Dermis blood vessel endothelial cell (primary cell): ENCODE measurements around the gene SLC48A1. TPM values are rescaled to one million over a fixed set of nuclear protein-coding genes. Genes with fewer than 3 reads are reported as not detected.
A peak's percentile ranks its signal among the peaks of the same experiment; 100 is the strongest.

Experiments
- DNase-seq: peaks from one replicate; pipeline ENCODE4 v3.0.0; 2010
- total RNA-seq: library from RNA; depleted of rRNA; stranded (reverse); fragments of >200 nt; gene quantifications from 2 replicates; pipeline ENCODE4 v1.2.3, GENCODE V29; 2014

SLC48A1 gene
- 19.2 and 22.1 TPM in 2 replicates for total RNA-seq

GRCh38 chr12:47773062-47773857 is at the start of gene SLC48A1:
Gene SLC48A1 (plus strand): TSS chr12:47773238. CDS start chr12:47773305, 67 bp downstream.
- peak; percentile 76 for DNase-seq

DNA sequence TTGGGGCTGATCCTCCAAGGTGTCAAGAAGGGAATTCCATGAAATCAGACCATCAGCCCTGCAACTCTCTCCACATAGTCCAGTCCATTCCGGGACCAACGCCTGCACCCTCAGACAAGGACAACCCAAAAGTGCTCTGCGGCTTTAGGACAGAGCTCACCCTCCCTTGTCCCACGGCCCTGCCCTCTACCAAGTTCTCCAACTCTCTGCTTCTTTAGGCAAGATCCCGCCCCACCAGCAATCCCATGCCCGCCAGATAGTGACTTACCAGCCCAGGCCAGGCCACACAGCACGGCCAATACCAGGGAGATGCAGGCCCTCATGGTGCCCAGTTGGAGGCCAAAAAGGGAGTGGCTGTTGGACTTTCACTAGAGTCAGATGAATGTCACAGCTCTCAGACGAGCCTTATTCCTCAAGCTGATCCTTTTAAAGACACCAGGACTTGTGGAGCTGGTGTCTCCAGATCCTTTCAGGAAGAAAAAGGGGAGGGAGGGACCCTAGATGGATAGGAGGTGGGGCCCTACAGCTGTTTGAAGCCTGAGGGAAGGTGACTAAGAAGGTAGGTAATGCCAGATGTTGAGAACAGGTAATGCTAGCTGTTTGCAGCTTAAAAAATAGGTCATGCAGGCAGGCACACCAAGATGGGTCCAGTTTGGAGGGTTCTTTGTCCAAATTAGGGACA is 47.8 kb upstream of the SLC48A1 start, which contains the start of gene ENDOU:
Gene ENDOU, minus strand, starts transcription at position 400 of the 682 bp plus-strand sequence. Its CDS starts 77 bp downstream, at position 323.
- DNase-seq = no peak

DNA sequence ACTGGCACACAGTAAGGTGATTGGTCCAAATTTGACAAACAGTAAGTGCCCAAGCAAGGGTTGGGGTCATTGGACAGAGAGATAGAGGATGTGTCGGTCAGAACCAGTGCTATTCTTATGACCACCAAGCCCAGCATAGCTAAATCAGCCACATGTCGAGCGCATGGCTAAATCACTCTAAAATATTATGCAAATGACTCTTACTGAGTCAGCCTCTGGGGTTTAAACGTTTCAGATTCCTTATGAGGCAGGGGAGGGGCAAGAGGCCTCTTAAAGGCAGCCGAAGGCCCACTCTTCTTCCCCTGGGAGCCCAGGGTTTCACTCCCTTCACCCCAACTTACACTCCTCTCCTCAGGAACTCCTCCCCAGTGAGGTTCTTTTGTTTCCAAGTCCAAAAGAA is 47.1 kb upstream of the SLC48A1 start:
- no peak for DNase-seq

- DNase-seq = no peak
Observed at GRCh38 chr12:47729233-47729632, 43.8 kb upstream of the SLC48A1 start.

- DNase-seq = no peak
Observed at GRCh38 chr12:47730341-47730744, 42.7 kb upstream of the SLC48A1 start.

- no peak for DNase-seq
Observed at GRCh38 chr12:47731723-47732122, 41.3 kb upstream of the SLC48A1 start.

- DNase-seq = no peak
Observed at GRCh38 chr12:47732504-47732903, 40.5 kb upstream of the SLC48A1 start.

- no peak for DNase-seq
Observed at GRCh38 chr12:47733142-47733541, 39.9 kb upstream of the SLC48A1 start.

DNA sequence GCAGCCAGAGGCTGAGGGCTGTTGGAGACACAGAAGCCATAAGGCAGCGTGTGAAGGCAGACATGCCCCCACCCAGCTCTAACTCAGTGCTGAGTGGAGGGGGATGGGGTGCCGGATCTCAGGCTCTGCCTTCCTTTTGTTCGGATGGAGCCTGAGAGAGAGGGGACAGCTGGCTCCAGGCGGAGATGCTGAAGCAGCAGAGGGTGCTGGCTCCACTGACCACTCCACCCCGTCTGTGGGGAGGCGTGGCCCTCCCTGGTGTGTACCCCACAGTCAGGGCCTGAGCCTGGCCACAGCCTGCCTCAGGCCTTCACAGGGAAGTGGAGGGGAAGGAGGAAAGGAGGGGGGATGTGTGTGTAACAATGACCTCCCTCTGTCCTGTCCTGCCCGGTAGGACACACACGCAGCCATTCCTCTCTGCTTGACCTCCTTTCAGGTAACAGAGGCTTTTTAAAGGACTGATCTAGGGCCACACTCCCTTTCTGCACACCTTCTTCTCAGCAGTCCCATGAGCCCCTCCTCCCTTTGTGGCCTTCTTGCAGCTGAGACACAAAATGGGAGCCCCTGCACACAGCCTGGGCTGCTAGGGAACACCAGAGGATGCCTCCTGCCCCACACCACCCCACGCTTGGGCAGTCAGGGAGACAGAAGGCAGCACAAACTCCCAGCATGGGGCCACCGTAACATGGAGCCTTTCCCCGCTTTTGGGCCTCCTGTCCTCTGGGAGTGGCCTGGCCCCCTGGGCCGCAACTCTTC is 38.1 kb upstream of the SLC48A1 start:
- DNase-seq = no peak

DNA sequence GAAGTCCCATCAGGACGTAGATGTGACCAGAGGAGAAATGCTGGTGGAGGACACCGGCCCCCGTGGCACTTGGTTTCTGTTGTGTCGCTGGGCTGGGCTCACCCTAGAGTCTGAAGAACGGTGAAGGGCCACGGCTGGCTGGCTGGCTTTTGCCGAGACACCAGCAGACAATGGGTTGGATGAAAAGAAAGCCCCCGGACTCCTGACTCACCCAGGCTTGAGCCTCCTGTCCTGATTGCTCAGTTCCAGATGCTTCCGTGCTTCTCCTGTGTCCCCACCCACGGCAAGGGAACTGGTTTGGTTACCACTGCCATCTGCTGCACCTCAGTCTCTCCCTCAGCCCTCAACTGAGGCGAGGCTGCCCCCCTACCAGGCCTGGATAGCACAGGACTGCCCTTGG is 37.4 kb upstream of the SLC48A1 start:
- DNase-seq = peak; percentile 46

GRCh38 chr12:47736216-47736615 is 36.8 kb upstream of the SLC48A1 start:
- no peak for DNase-seq

DNA sequence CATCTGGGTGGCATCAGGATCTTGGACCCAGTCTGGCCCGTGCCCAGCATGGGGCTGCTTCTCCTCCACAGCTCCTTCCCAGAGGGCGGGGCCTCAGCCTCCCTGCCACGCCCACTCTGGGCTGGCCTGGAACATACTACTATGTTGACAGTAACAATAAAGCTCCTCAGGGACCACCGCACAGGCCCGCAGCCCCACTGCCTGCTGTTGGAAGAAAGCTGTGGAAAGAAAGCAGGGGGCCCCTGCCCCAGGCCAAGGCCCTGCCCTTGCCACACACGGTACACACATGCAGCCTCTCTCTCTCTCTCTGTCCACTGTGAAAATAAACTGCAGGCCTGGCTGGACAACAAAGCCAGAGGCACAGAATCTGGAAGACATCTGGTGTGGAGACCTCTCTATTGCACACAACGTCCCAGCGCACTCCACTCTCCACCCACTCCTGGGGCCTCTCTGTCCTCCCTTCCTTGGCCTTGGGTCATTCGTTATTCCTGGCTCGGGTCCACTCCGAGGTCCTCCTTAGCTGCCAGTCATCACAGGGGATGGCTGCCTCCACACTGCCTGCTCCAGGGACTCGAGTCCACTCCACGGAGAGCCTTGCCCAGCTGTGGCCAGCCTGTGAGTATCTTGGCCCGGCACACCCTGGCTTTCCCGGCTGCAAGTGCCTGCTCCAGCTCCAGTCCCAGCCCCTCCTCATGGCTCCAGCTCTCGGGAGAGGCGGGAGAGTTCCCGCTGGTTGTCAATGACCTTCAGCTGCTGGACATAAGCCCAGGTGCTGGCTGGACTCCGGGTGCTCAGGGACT is 36.0 kb upstream of the SLC48A1 start:
- no peak for DNase-seq

DNA sequence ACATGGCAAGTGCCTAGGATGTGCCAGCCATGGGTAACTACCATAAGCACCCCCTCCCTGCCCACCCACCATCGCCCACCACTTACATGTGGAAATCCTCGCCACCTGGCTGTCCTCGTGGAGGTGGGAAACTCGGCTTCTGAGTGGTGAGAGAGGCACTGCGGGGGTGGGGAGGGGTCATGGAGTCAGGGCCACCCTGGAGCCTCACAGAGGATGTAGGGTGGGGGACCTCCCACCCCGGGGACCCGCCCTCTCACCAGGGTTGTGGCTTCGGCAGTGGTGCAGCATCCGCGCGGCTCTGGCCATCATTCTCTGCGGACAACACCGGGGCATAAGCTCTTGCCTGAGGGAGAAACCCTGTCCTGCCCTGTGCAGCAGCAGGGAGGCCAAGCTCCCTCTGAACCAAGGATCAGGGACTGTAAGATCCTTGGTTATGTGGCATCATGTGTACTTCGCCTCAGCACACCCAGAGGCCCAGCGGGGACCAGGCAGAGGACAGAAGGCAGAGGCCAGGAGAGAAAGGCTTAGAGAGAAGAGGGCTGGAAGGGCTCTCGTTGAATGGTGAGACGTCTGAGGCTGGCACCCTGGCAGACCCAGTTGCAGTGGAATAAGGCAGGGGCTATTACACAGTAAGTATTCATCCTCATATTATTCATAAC is 35.0 kb upstream of the SLC48A1 start:
- DNase-seq = no peak

GRCh38 chr12:47739297-47739696 is 33.7 kb upstream of the SLC48A1 start:
- no peak for DNase-seq

- peak; percentile 44 for DNase-seq
Observed at GRCh38 chr12:47739979-47740378, 33.1 kb upstream of the SLC48A1 start.

GRCh38 chr12:47740606-47741339 is 32.3 kb upstream of the SLC48A1 start:
- no peak for DNase-seq

DNA sequence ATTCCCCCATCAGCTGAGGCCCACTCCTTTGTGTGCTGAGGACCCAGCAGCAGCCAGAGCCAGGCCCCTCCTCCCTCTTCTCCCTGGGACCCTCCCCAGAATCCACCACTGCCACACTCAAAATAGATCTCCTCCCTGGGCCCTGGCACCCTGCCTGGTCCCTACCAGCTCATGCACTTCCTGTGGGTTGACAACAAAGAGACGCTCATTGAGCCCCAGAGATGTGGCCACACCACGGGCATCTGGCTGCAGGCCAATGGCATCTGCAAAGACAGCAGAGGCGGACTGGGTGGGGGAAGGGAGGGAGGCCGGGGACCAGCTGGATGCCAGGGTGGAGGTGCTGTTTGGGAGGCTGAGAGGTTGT is 31.7 kb upstream of the SLC48A1 start:
- DNase-seq = peak; percentile 52

GRCh38 chr12:47742253-47742825 is 30.7 kb upstream of the SLC48A1 start:
- peak; percentile 66 for DNase-seq

DNA sequence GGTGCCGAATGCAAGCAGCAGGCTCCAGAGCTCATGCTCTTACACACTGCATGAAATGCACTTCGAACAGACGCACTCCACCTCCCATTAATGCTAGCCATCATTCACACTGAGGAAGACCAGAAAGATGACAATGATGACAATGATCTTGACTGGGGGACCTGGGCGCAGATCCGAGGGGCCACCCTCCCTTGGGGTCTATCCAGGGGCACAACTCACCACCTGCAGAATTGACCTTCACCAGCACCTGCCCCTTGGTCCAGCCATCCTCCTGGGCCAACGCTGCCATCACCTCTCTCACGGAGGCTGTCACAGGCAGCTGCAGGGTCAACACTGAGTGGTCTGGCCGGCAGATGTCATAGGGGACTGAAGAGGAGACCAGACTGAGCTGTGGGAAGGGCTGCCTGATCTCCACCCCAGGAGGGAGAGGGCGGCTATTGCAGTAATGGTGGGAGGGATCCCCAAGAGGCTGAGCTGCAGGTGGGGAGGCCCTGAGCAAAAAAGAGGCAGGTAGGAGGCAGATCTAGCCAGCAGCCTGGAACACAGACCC is 29.7 kb upstream of the SLC48A1 start:
- no peak for DNase-seq

DNA sequence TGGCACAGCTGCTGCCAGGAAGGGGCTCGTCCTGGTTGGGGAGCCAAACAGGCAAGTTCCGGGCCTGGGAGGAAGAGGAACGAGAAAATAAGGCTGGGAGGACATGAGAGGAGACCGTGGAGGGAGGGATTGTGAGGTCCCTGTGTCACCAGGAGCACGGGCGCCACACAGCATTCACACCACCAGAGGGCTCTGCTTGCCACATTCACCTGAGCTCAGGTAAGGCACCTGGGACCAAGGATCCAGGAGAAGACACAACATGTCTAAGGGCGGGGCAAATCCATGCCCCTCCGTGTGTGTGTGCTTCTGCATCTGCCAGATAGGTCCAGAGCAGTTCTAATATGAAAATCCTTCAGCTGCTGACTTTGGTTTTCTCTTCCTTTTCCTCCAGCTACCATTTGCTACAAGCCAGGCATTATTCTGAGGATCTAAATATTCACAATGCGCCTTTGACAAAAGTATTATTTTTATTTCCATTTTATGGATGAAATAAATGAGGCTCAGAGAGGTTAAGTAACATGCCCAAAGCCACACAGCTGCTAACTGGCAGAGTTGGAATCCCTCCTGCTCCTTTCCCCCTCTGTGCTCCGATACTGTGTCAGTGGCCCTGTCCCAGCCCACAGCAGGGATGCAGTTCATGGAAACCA is 28.9 kb upstream of the SLC48A1 start:
- peak; percentile 42 for DNase-seq
